ENCODE data around the gene PPFIA1. TPM values are rescaled to one million over a fixed set of nuclear protein-coding genes. Genes with fewer than 3 reads are reported as not detected.

The PPFIA1 gene
- total RNA-seq, 1 donor from 2014 or later: 37.9 TPM

DNA sequence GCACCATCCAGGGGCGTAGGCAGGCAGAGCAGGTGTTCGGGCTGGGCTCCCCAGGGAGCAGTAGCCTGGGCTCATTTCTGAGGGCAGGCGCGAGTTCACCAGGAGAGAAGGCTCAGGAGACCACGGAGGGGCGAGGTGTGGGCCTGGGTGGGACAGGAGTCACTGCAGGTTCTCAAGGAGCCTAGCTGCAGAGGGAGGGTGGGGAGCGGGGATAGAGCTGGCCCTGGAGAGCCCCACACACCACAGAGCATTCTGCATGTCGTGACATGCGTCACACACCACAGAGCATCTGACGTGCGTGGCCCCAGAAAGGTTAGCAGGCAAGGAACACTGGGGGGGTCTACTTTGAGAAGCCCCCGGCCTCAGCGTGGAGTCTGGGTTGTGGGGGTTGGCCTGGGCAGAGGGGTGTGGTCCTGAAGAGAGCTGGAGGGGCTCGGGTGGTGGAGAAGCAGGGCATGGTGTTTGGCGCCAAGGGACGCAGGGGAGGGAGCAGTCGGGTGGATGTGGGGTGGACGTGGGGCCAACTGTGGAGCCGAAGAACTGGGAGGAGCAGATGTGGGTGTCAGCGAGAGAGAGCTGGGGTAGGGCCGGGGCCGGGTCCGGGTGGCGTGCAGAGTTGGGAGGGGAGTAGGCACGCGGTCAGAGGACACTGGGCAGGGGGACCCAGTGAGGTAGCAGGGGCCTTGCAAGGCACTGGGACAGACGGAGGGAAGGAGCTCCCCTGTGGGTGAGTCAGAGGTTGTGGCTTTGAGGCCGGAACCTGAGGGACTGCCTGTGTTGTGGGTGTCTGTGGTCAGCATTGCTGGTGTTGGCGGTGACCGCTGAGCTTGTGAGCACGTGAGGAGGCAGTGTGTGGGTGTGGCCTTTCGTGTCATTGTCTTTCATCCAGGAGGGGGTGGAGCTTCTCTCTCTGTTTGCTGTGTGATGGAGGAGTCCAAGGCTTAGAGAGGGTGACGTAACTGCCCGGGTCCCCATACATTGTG, 153.3 kb downstream of the PPFIA1 start:
- FAIRE-seq (no peak), DNase-seq (ENCODE audit: low spot score in 2 of 2) (no peak)

DNA sequence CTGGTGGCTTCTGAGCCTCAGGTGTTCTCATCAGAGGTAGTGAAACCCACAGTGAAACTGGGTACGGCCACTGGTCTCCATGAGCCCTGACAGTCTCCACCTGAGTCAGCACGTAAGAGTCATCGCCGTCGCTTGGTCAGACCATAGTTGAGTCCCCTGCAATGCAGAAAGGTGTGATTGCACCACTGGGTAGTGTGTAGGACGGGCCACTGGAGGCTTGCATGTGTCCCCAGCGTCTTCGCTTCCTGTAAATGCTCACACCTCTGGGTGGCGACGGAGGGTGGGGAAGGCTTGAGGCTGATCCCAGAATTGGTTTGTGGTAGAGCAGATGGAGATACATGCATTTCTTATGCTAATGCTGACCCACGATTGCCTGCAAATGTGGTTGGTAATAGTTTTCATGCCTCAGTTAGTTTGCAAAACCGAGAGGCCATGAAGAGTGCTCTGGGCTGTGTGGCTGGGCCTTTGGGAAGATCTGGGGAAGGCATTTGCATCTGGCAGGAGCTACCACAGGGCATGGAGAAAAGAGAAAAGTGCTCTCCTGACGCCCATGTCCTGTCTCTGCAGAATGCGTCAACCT, 154.4 kb downstream of the PPFIA1 start:
- FAIRE-seq (no peak), DNase-seq (ENCODE audit: low spot score in 2 of 2) (no peak)

DNA sequence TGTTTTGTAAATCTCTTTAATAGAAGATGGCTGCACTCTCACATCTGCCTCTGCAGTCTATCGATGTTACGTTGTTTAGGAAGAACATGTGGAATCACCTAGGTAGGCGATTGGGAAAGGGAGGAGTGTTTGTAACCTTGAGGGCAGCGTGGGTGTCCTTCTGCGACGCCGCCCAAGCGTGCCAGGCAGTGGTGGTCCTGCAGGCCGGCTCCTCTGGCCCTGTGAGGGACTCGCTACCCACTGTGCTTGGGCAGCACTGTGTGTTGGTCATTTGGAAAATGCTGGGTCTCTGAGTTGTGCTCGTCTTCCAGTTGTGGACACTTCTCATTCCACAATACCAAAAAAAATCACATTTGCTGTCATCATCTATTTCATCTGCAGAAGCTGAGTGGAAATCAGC, 156.9 kb downstream of the PPFIA1 start:
- DNase-seq (ENCODE audit: low spot score in 2 of 2) (no peak), FAIRE-seq (no peak)

DNA sequence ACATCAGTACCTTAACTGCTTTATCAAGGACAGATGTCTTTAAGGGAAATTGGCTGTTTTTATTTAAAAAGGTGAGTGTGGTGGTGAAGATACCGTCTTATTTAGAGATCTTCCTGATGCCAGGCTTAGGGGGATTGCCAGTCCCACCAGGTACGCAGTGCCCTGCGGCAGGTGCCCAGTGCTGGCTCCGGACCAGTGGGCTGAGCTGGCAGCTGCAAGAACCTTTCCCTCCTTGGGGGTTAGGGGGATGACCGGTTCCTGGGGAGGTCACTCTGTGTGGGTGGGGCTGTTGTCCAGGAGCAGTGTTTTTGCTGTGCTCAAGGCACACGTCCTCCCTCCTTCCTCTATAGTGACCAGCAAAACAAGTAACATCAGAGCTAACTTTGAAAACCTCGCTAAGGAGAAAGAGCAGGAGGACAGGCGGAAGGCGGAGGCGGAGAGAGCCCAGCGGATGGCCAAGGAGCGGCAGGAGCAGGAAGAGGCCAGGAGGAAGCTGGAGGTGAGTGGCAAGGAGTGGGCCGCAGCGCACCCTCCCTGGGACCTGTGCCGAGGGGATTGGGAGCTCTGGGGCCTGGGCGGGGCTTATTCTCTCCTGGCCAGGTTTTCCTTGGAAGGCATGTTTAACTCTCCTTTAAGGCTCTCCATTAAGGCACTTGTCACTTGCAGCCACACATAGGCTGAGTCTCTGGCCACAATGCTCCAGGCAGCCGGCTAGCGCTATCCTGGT, 158.4 kb downstream of the PPFIA1 start:
- no peak for FAIRE-seq

DNA sequence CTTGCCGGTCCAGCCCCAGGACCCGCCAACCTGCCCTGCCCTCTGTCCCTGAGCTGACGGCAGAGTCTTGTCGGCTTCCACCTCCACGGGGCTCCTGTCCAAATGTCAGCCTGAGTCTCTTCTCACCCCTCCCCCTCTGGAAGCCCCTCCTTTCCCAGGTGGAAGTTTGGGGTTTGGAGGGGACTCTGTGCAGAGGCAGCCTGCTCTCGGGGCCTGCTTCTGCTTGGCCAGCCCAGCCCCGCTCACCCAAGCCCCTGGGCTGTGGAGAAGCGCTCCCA, 158.9 kb downstream of the PPFIA1 start:
- FAIRE-seq (no peak), DNase-seq (ENCODE audit: low spot score in 2 of 2) (no peak)

More for the DNA sequence above, 158.4 kb downstream of the PPFIA1 start:
- no peak for DNase-seq (ENCODE audit: low spot score in 2 of 2)

DNA sequence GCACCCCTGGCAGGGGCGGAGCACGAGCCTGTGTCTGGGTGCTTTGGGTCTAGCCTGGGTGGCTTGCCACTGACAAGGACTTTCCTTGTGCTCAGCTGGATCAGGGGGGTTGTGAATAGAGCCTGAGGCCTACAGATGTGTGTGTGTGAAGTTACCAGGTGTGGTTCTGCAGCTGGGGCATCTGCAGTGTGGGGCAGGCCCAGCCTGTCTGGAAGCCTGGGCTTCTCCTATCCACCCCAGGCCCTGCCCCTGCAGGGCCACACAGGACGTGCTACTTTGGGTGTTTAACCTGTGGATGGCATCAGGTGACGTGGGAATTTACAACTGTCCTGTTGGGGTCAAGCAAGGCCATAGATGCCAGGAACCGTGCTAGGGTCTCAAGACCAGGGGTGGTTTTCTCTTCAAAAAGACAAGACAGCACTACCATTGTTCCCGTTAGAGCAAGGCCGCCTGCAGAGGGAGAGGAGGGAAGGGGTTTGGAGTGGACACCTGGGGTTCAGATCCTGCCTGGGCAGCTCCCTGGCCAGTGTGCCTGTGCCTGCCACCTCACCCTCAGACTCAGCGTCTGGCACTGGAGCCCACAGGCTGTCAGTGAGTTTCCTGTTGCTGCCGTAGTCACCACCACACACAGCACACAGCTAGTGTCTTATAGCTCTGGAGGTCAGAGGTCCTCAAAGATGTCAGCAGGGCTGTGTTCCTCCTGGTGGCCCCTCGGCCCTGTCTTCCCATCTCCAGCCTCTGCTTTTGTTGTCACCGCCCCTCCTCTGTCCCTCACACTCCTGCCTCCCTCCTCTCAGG, 159.4 kb downstream of the PPFIA1 start:
- DNase-seq (ENCODE audit: low spot score in 2 of 2) (no peak), FAIRE-seq (no peak)

DNA sequence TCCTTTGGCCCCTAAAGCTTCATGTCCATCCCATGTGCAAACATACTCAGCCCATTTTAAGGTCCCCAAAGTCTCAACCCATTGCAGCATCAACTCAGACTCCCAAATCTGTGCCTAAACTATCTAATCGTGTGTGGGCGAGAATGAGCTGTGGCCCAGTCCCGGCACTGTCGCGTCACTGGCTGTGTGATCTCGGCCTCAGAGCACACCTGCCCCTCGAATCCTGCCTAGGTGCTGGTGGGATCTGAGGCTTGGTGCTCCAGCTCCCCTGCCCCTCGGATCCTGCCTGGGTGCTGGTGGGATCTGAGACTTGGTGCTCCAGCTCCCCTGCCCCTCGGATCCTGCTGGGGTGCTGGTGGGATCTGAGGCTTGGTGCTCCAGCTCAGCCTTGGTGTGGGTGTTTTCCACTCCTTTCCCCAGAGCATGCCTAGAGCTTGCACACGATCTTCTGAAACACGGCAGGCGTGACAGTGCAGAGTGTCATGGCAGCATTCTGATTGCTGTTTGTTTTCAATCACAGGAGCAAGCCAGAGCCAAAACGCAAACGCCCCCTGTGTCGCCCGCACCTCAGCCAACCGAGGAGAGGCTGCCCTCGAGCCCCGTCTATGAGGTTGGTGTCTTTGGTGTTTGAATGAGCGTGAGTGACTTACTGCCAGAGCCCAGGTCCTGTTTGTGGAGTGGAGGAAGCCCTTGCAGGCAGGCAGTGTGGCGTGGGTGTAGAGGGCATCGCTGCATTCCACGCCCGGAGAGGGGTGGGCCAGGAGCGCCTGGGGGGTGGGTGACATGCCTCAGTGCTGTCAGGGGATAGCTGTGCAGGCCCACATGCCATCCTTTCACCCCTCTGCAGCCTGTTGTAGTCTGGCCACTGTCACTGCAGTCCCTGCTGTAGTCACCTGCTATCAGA, 160.4 kb downstream of the PPFIA1 start:
- FAIRE-seq: no peak
- no peak for DNase-seq (ENCODE audit: low spot score in 2 of 2)

DNA sequence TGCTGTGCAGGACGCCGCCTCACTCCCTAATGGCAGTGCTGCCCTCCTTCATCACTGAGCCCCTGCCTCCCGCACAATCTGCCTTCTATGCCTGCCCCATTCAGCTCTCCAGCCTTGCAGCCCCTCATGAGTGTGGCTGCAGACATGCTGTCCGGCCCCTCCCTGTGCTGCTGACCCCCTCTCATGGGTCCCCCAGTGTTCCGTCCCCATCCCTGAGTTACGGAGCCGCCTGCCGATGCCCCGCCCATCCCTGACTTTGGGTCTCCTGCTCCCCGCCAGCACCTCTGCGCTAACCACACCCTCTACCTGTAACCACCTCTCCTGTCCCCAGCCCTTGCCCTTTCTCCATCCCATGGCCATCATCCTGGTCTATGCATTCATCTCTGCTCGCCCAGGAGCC, 161.1 kb downstream of the PPFIA1 start:
- no peak for FAIRE-seq
- DNase-seq (ENCODE audit: low spot score in 2 of 2): no peak

DNA sequence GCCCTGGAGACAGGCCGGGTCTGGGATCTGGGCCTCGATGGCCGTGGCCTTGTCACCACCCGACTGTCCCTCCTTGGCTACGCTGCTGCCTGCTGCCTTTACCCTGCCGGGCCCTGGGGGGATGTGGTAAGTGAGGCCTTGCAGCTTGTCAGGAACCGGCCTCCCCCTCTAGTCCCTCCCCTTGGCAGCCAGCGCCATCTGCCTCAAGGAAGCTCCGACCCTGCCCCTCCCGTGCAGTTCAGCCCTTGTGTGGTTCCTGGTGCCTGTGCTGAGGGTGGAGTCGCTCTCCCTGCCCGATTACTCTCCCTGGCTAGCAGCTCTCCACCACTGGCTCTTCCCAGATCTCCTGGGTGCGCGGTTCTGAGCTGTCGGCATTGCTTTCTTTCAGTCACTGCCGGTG, 161.6 kb downstream of the PPFIA1 start:
- FAIRE-seq (no peak), DNase-seq (ENCODE audit: low spot score in 2 of 2) (no peak)

DNA sequence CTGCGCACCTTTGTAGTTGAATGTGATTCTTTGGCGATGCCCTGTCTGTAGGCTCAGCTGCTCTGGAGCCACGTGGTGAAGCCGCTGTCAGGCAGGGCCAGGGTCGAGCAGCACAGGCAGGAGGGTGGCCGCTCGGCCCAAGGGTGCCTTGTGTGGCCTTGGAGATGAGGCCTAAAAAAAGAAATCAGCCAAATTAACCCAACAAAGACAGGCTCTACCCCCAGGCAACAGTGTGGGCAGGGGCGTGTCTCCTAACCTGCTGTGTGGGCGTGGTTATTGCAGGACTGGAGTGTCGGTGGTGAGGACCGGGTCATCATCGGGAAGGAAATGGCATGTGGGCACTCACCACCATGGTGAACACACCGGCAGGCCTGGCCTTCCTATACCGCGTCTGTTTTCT, 162.1 kb downstream of the PPFIA1 start:
- FAIRE-seq: no peak
- DNase-seq (ENCODE audit: low spot score in 2 of 2): no peak

DNA sequence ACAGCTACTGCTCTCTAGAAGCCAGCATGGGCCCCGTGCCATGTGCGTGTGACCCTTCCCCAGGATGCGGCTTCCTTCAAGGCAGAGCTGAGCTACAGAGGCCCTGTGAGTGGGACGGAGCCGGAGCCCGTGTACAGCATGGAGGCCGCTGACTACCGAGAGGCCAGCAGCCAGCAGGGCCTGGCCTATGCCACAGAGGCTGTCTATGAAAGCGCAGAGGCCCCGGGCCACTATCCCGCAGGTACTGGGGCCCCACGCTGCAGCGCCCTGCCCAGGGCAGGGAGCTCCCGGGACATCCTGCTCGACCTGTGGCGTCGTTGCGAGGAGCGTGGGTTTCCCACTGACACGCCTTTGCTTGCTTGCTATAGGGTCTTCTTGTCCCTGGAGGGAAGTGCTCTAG, 162.5 kb downstream of the PPFIA1 start:
- no peak for DNase-seq (ENCODE audit: low spot score in 2 of 2)
- FAIRE-seq: no peak

DNA sequence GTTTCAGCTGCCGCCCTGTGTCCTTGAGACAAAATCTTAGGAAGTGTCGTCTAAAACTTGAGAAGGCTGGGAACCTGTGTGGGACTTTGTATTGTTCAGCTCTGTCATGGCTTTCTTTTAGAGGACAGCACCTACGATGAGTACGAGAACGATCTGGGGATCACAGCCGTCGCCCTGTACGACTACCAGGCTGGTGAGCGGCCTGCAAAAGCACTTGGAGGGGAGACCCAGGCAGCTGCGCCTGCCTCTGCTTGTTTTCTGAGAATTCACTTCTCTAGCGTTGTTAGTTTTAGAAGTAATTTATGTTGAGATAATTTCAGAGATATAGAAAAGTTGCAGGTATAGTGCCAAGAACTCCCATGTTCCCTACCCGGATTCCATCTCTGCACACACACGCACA, 163.0 kb downstream of the PPFIA1 start:
- FAIRE-seq: no peak
- no peak for DNase-seq (ENCODE audit: low spot score in 2 of 2)

Small RNAs within 50 kb of the gene (small RNA-seq; reads per million reads assigned to genes)
- gene MIR548K: 10.4 reads per million, percentile 95 among the genes with 10 or more reads in this experiment

Other genes starting within 250 kb of the PPFIA1 start
- gene ANO1, start 192.4 kb upstream of the PPFIA1 start, total RNA-seq: 0.41 TPM
- 20.0 TPM for gene FADD, start 67.4 kb upstream of the PPFIA1 start, total RNA-seq
- 91.7 TPM for gene CTTN, start 127.8 kb downstream of the PPFIA1 start, total RNA-seq

All from frontal cortex (tissue), 4 donors.